IMR-90 (cell line): ENCODE data around the gene MMP24.

Experiments
- BHLHE40 ChIP-seq: fragments of 150-350 bp; IDR thresholded peaks from 2 replicates; pipeline ENCODE4 v1.6.1; 2016; ENCODE audit warnings: mild to moderate bottlenecking, low read depth, low read length
- CEBPB ChIP-seq: IDR thresholded peaks from 2 replicates; pipeline ENCODE4 v1.6.1; 2012; ENCODE audit warnings: low read depth, low read length, improper control_type of control experiment
- CHD1 ChIP-seq: IDR thresholded peaks from 2 replicates; pipeline ENCODE4 v1.6.1; 2012; ENCODE audit warnings: low read depth, low read length, improper control_type of control experiment
- CTCF ChIP-seq: conservative IDR thresholded peaks from 2 replicates; pipeline ENCODE4 v1.5.1; 2012; ENCODE audit warnings: mild to moderate bottlenecking, low read depth, low read length, improper control_type of control experiment
- FOS ChIP-seq: fragments of 150-350 bp; IDR thresholded peaks from 2 replicates; pipeline ENCODE4 v1.6.1; 2016; ENCODE audit warnings: low read depth, low read length
- MXI1 ChIP-seq: IDR thresholded peaks from 2 replicates; pipeline ENCODE4 v1.6.1; 2012; ENCODE audit warnings: low read depth, mild to moderate bottlenecking, low read length, moderate library complexity, borderline replicate concordance
- POLR2A ChIP-seq: IDR thresholded peaks from 2 replicates; pipeline ENCODE4 v1.6.1; 2012; ENCODE audit warnings: mild to moderate bottlenecking, low read depth, low read length
- RAD21 ChIP-seq: IDR thresholded peaks from 2 replicates; pipeline ENCODE4 v1.6.1; 2012; ENCODE audit warnings: low read length, improper control_type of control experiment
- RFX5 ChIP-seq: IDR thresholded peaks from 2 replicates; pipeline ENCODE4 v1.8.0; 2012; ENCODE audit warnings: low read depth, mild to moderate bottlenecking, low read length, moderate library complexity
- SMC3 ChIP-seq: fragments of 150-350 bp; IDR thresholded peaks from 2 replicates; pipeline ENCODE4 v1.6.1; 2016; ENCODE audit warnings: low read depth, mild to moderate bottlenecking, antibody characterized with exemption, low read length, moderate library complexity
- USF2 ChIP-seq: fragments of 150-350 bp; IDR thresholded peaks from 2 replicates; pipeline ENCODE4 v1.6.1; 2017; ENCODE audit warnings: mild to moderate bottlenecking, antibody characterized with exemption, low read length, low read depth

GRCh38 chr20:35267092-35267491, 40.6 kb downstream of the MMP24 start:
- no peak for TF ChIP-seq CTCF
- no peak for TF ChIP-seq FOS
- TF ChIP-seq RAD21, result no peak
- no peak for TF ChIP-seq USF2
- no peak for TF ChIP-seq POLR2A
- TF ChIP-seq MXI1, result no peak
- no peak for TF ChIP-seq CEBPB
- TF ChIP-seq RFX5, result no peak
- no peak for TF ChIP-seq BHLHE40
- TF ChIP-seq SMC3, result no peak
- no peak for TF ChIP-seq CHD1
